Epithelial cell of prostate (primary cell): ENCODE measurements around the gene CSRNP2.

Experiments used
- DNase-seq: peaks from one replicate; pipeline ENCODE4 v3.0.0-alpha.2; 2011; ENCODE audit warnings: low read depth, low spot score
- H3K27ac ChIP-seq: fragments of 450-650 bp; 2 replicates; pipeline ENCODE4 v1.5.1; 2017; ENCODE audit warnings: mild to moderate bottlenecking

The CSRNP2 gene, protein sequence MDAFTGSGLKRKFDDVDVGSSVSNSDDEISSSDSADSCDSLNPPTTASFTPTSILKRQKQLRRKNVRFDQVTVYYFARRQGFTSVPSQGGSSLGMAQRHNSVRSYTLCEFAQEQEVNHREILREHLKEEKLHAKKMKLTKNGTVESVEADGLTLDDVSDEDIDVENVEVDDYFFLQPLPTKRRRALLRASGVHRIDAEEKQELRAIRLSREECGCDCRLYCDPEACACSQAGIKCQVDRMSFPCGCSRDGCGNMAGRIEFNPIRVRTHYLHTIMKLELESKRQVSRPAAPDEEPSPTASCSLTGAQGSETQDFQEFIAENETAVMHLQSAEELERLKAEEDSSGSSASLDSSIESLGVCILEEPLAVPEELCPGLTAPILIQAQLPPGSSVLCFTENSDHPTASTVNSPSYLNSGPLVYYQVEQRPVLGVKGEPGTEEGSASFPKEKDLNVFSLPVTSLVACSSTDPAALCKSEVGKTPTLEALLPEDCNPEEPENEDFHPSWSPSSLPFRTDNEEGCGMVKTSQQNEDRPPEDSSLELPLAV

DNA sequence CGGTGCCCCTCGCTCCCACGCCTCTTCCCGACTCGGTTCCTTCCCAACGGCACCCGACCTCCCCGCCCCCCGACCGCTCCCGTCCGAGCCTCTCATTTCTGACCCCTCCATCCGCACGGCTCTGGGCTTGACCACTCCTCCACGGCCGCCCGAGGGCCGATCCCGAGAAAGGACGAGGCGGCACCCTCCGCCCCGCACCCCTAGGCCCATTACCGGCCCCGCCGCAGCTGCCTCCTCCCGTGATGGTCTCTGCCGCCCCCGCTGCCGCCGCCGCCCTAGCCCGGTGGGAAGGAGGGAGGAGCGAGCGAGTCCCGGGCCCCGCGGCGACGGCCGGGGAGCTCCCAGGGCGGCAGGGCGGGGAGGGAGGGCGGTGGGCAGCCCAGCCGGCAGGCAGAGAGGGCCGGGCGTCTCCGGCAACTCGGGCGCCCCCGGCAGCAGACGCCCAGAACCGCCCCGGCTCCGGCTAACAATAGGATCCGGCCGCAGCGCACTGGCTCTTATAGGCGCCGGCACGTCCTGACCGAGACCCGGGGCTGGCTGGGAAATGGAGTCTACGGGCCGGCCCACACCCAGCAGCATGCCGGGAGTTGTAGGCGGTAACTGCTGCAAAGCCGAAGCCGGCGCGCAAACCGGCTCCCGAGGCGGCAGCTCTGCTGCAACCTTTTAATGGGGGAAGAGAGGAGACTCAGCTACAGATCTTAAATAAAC is at the start of gene CSRNP2:
TSS of gene CSRNP2 (minus strand) at position 471 of the 708 bp plus-strand sequence. CDS start 7,035 bp downstream, outside the sequence.
- peak; percentile 68 for DNase-seq
- peak within 1 kb of the TSS; percentile 57 for H3K27ac ChIP-seq

GRCh38 chr12:51132693-51133092 is 49.3 kb upstream of the CSRNP2 start:
- peak overlapping the region; percentile 16 for H3K27ac ChIP-seq
- no peak for DNase-seq

GRCh38 chr12:51131745-51132521 is 48.5 kb upstream of the CSRNP2 start:
- no peak for DNase-seq
- H3K27ac ChIP-seq, result no peak overlapping the region

- no peak for DNase-seq
- H3K27ac ChIP-seq, result no peak overlapping the region
Measured at GRCh38 chr12:51128919-51129318, 45.5 kb upstream of the CSRNP2 start.

GRCh38 chr12:51127050-51127729 is 43.8 kb upstream of the CSRNP2 start:
- peak; percentile 31 for DNase-seq

GRCh38 chr12:51126297-51126696 is 42.9 kb upstream of the CSRNP2 start:
- no peak for DNase-seq
- H3K27ac ChIP-seq, result peak overlapping the region; percentile 83

More at GRCh38 chr12:51127050-51127729, 43.8 kb upstream of the CSRNP2 start:
- peak overlapping the region; percentile 83 for H3K27ac ChIP-seq

DNA sequence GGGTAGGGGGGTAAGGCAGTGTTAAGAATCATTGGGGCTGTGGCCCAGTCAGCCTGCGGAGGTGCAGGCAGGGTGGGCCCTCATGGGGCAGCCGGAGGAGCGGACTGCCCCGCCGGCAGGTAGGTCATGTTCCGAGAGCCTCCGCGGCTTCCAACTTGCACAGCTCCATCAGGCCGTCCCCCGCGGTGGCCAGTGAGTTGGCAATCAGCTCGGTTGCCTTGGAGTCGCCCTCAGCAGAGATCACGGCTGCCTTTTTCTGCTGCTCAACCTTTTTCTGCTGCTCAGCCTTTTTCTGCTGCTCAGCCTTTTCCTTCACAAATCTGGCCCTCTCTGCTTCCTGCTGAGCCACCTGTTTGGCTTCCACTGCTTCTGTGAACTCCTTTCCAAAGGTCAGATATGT is 41.1 kb upstream of the CSRNP2 start:
- H3K27ac ChIP-seq, result no peak overlapping the region
- no peak for DNase-seq

GRCh38 chr12:51122844-51123243 is 39.4 kb upstream of the CSRNP2 start:
- DNase-seq, result no peak
- no peak overlapping the region for H3K27ac ChIP-seq

DNA sequence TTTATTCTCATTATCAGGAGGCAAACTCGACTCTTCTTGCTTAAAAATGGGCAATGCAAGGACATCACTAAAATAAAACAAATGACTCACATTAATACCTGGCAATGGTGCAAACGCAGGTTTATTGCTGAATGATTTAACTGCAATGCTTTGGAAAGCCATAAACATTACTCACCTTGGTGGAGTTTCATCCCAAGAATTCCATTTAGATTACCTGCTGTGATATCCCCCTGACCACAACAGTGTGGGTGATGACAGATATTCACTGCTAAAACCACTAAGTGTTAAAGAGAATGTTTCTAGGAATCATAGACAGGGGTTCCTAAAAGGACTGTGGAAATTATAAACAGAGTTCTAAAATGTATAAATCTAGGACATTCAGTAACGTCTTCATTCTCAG is 35.3 kb upstream of the CSRNP2 start:
- peak overlapping the region; percentile 73 for H3K27ac ChIP-seq
- peak; percentile 87 for DNase-seq

DNA sequence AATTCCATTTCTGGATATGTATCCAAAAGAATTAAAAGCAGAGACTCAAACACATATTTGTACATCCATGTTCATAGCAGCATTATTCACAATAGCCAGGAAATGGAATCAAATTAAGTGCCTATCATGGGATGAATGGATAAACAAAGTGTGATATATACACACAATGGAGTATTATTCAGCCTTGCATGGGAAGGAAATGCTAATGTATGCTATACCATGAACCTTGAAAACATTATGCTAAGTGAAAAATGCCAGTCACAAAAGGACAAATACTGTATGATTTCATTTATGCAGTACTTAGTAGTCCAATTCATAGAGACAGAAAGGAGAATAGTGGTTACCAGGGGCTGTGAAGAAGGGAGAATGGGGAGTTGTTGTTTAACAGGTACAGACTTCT is 32.1 kb upstream of the CSRNP2 start:
- DNase-seq, result no peak
- no peak overlapping the region for H3K27ac ChIP-seq

DNA sequence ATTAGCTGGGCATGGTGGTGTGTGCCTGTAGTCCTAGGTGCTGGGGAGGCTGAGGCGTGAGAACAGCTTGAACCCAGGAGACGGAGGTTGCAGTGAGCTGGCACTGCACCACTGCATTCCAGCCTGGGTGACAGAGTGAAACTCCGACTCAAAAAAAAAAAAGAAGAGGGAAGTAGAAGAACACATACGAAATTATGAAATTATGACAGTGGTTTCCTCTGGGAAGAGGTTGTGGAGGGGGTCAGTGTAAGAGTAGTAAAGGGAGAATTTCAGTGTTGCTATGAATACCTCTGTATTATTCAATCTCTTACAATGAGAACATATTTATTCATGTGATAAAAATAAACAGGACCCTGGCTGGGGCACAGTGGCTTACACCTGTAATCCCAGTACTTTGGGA is 24.7 kb upstream of the CSRNP2 start:
- no peak for DNase-seq
- no peak overlapping the region for H3K27ac ChIP-seq

- no peak for DNase-seq
- no peak overlapping the region for H3K27ac ChIP-seq
Measured at GRCh38 chr12:51103977-51104376, 20.6 kb upstream of the CSRNP2 start.

GRCh38 chr12:51098611-51099010 is 15.2 kb upstream of the CSRNP2 start:
- no peak overlapping the region for H3K27ac ChIP-seq
- no peak for DNase-seq

DNA sequence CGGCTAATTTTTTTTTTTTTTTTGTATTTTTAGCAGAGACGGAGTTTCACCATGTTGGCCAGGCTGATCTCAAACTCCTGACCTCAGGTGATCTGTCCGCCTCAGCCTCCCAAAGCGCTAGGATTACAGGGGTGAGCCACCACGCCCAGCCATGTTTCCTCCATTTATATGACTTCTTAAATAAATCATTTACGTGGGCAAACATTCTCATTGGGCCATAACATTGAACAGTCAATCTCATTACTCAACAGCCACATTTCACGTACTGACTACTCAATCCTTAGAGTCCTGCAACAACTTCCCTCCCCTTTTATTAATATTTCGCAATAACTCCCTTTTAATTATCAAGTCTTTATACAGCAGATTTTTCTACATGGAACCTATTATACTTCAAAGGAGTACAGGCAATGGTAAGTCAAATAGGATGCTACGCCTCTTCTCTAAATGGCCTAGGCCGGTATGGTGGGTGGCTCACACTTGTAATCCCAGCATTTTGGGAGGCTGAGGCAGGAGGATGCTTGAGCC is 7.4 kb upstream of the CSRNP2 start:
- no peak for DNase-seq

DNA sequence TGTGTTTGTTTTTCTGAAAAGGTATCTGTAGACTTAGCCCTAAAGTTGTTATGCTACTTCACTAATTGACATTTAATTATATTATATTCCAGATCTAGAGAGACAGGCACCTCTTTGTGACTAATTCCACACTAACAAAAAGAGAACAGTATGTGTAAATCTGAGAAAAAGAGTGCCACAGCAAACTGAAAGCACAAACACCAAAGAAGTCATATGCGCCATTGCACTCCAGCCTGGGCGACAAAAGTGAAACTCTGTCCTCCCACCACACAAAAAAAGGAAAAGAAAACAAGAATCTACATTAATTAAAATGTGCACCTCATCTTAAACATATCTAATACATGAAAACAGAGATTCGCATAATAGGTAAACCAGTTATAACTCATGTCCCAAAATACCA is 4.4 kb upstream of the CSRNP2 start:
- DNase-seq, result no peak
- no peak overlapping the region for H3K27ac ChIP-seq

More for the DNA sequence above, 7.4 kb upstream of the CSRNP2 start:
- H3K27ac ChIP-seq, result no peak overlapping the region

GRCh38 chr12:51086933-51087332 is 3.5 kb upstream of the CSRNP2 start:
- H3K27ac ChIP-seq, result no peak overlapping the region
- DNase-seq, result no peak

DNA sequence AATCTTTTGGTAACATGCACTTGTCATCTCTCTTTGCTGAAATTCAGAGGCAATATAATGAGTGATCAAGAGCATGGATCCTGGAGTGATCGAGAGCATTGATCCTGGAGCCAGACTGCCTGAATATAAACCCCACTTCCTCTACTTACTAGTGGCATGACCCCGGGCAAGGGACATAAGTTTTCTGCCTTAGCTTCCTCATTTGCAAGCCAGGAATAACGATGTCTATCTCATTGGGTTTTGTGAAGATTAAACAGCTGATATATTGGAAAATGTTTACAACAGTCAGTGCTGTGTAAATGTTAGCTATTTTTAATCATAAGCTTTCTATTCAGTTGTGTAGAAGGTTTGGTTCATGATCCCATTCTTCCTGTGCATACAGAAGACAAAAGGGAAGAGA is 2.4 kb upstream of the CSRNP2 start:
- DNase-seq, result no peak

GRCh38 chr12:51082561-51083125 is 753 bp downstream of the CSRNP2 start:
- H3K27ac ChIP-seq, result peak overlapping the region; percentile 57
- no peak for DNase-seq

More for the DNA sequence above, 2.4 kb upstream of the CSRNP2 start:
- no peak overlapping the region for H3K27ac ChIP-seq

DNA sequence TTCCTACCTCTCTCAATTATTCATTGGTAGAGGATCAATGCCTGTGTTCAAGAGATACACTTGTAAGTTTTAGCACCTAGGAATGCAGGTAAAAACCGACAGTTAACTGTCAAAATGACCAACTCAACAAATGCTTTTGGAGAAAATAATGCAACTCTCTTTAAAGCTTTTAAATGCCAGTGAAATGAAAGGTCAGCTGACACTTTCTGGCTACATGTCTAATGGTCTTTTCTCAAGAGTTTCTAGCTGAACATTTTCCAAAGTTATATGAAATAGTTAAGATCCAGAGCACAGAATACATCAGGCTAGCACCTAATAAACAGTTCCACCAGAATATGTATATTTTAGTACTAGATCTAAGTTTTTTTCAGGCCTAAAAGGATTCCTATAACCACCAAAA is 2.0 kb downstream of the CSRNP2 start:
- H3K27ac ChIP-seq, result no peak overlapping the region
- DNase-seq, result no peak
